Stimulated activated naive CD8-positive, alpha-beta T cell treated with anti-CD3 and anti-CD28 coated beads, Interleukin-15, Interleukin-2, amounts not matched to agents 100 U/mL and 50 U/mL, for 24 hours (primary cell): Measurements from ENCODE around the gene ABTB2.

ENCODE experiments used
- ATAC-seq: fragments of 150-1000 bp; cut with Tn5 transposase; one replicate; pipeline ENCODE4 v1.10.0; 2021
- DNase-seq: peaks from one replicate; pipeline ENCODE4 v3.0.0; 2021

ABTB2 gene

GRCh38 chr11:34360046-34360445 lies 2.2 kb upstream of the ABTB2 start:
- DNase-seq (no peak), ATAC-seq (no peak)

DNA sequence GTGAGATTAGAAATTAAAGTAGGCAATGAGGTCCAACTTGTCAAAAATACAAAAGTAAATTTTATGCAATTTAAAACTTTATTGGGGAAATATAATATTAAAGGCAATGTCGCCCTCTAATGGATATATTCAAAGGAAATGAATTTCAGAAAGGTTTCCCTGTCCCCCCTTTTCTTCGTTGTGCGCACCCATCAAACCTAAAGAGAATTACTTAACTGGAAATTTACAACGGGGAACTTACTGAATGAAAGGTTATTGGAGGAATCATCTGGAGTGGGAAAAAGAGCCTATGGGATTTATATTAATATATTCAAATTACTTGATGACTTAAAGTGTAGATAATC lies 1.7 kb upstream of the ABTB2 start:
- DNase-seq (no peak), ATAC-seq (no peak)

DNA sequence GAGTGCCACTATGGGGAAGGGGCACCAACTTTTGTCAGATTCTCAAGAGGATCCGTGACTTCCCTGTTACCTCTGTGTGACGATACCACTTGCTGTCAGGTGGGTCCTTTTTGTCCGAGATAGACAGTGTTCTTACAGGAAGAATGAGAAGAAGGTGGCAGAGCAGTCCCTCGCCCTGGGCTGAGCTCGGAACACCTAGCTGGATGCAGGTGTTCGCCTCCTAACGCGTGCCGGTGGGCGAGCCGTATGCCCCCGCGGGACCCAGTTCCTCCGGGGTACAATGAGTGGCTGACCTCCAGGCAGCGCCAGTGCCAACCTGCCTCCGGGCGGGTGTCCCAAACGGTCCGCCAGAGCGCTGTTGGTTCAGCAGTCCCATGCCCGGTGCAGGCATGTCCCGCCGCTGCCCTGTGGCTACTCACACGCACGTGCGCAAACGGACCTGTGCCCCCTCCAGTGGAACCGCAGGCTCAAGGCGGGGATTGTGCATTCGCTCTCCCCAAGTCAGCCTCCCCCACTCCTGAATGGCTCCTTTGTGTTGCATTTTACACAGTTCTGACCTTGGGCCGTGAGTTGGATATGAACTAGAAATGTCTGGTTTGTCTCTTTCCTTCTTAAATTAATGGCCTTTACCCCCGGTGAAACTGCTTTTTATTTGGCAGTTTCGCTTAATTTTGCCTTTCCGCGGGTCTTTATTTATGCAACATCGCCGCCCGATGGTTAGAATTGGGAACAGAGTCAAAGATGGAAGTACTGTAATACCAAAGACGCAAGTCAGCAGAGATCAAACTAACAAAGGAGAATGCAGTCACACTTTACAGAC lies 1.1 kb upstream of the ABTB2 start:
- DNase-seq (peak; percentile 74), ATAC-seq (no peak)

DNA sequence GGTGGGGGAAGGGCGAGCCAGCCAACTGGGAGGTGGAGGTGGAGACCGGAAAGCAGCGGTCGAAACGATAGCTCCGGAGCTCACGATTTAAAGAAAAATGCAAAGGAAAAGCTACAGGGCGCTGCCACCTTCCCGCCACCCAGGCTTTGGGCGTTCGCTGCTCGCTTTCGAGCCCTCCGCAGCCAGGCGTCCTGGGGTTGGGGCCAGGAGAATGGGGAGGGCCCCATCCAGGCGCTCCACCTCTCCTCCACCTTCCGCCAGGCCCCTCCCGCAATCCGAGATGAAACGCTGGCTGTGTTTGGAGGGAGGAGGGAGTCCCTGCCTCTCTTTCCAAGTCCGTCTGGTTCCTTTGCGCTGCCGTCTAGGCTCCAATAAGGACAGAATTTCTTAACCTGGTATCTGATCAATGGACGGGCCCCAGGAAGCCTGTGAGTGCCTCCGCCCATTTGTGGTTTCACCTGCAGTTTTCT lies 483 bp upstream of the ABTB2 start:
- ATAC-seq (peak; percentile 20), DNase-seq (no peak)

DNA sequence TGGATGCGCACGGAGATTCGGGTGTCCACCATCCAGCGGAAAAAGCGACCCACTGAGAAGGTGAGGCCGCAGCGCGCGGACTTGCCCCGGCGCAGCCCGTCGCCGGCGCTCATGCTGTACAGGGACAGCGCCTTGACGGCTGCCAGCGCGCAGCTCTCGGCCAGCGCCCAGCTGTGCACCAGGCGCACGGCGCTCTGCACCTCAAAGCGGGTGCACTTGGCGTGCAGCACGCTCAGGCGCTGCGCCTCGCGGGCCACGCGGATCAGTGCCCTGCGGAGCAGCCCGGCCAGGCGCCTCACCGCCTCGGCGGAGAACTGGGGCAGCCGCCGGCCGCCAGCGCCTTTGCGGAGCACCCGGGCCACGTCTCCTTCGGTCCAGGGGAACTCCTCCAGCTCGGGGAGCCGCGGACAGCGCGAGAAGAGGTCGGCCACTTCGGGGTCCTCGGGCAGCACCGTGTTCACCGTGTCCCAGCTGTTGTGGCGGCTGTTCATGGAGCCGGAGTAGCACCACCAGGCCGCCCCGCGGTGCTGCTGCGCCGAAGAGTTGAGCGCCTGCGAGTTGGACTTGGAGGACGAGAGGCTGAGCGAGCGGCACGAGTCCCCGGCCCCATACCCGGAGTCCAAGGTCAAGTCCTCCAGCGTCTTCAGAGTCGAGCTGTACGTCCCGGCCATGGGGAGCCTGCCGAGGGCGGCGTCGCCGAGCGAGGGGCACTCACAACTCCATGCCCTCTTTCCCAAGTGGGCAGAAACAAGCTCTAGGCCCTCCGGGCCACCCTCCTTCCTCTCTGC lies 703 bp downstream of the ABTB2 start:
- DNase-seq = peak; percentile 55
- peak; percentile 11 for ATAC-seq

DNA sequence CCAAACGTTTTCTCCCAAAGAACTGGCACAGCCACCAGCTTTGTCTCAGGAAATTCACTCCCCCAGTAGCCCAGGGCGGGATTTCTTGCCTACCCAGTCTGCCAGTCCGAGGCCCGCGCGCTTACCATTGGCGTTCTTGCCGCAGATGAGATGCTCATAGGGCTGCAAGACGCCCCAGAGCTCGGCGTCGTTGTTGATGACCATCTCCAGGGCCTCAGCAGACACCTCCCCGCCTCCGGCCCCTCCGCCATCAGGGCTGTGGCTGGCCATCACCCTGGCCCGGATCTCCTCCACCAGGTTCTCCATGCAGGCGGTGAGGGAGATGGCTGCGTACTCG lies 1.3 kb downstream of the ABTB2 start:
- DNase-seq = no peak

DNA sequence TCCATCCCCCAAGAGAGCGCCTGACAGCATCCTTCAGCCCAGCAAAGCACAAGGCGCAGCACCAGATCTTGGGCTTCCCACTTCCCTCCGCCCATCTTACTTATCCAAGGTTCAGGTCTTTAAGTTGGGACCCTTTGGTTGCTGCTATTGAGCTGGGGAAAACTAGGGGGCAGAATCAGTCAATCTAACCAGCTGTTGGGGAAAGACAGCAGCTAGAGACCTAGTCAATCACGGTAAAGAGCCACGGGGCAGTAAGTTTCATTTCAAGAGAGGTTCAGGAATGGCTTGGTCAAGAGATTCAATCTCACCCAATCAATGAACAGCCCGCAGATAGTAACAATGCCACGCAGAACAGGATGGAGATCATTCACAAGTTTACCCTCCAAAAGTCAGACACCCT lies 1.7 kb downstream of the ABTB2 start:
- DNase-seq (no peak), ATAC-seq (no peak)

More for the DNA sequence above, 1.3 kb downstream of the ABTB2 start:
- no peak for ATAC-seq

- ATAC-seq (no peak), DNase-seq (no peak)
These were observed 2.1 kb downstream of the ABTB2 start for GRCh38 chr11:34355726-34356125.

GRCh38 chr11:34354782-34355181 lies 3.0 kb downstream of the ABTB2 start:
- ATAC-seq (no peak), DNase-seq (no peak)

- ATAC-seq (no peak), DNase-seq (no peak)
These were observed 3.9 kb downstream of the ABTB2 start for GRCh38 chr11:34353881-34354280.

GRCh38 chr11:34351687-34352469 lies 5.9 kb downstream of the ABTB2 start:
- no peak for DNase-seq

DNA sequence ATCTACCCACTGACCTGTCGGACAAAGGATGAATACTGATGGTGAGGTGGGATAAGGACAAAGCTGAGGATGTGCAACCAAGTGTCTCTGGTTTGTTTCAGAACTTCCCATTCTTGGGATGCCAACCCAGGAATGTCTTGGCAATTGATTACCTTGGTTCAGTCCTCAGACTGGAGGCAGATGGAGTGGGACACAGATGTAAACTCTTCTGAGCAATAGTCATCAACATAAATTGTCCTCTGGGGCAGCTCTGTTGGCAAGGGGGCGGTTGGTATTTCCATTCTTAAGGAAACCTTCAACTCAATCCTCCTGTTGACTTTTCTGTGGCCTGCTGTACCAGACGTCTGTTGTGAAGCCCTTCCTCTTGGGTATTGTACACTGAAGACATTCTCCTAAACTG lies 6.8 kb downstream of the ABTB2 start:
- no peak for DNase-seq
- ATAC-seq = no peak

More at GRCh38 chr11:34351687-34352469, 5.9 kb downstream of the ABTB2 start:
- no peak for ATAC-seq

- DNase-seq (no peak), ATAC-seq (no peak)
These were observed 7.9 kb downstream of the ABTB2 start for GRCh38 chr11:34349882-34350281.

GRCh38 chr11:34348919-34349318 lies 8.9 kb downstream of the ABTB2 start:
- ATAC-seq = no peak
- no peak for DNase-seq

DNA sequence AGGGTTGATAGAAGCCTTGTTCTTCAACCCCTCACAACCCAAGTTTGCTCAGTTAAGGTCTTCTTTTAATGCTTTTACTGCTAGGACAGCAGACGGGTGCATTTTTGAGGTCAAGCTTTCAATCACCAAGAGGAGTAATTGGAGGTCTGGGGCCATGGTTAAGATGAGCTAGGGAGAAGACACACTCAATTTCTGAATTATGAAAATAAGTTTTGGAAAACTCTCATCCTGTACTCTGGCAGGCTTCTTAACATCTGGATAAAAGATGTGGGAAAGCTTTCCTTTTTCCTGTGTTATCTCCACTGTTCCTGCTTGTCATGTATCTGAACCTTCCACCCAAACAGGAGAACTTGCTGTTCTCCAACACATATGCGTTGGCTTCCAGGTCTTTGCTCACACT lies 9.7 kb downstream of the ABTB2 start:
- DNase-seq (no peak), ATAC-seq (no peak)

- DNase-seq = no peak
- ATAC-seq = no peak
These were observed 11.3 kb downstream of the ABTB2 start for GRCh38 chr11:34346551-34346950.

DNA sequence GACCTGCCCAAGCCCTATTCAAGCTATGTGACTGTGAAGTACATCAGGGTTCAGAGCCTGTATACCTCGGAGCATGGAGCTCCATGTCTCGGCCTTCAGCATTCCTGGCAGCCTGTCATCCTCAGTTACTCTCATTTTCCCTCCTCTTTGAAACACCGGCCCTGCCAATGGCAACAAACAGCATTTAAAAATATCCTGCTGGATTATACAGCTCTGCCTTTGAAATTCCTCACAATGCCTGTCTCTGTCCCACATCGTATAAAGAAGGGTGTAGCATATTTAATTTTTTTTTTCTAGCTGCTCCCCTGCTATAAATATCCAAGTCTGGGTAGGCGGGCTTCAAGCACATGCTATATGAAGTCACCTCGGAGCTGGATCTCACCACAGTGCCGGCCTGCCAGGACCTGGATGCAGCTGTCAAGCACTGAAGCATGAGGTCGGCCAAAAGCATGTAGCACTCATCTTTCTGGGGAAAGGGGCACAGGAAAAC lies 11.8 kb downstream of the ABTB2 start:
- no peak for DNase-seq
- ATAC-seq = no peak

DNA sequence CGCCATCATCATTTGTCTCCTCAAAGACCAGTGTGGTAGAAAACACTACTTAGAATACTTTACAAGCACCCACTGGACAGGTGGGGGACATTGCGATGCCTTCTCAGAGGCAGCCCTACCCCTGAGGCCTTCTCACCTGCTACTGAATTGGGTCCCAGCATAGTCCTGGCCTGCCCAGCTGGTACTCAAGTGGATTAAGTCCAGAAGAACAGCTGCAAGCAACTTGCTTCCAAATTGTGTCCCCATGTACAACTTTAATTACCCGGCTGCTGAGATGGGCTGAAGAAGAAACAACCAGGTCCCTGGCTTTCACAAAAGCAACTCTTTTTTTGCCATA lies 12.3 kb downstream of the ABTB2 start:
- ATAC-seq (no peak), DNase-seq (no peak)

DNA sequence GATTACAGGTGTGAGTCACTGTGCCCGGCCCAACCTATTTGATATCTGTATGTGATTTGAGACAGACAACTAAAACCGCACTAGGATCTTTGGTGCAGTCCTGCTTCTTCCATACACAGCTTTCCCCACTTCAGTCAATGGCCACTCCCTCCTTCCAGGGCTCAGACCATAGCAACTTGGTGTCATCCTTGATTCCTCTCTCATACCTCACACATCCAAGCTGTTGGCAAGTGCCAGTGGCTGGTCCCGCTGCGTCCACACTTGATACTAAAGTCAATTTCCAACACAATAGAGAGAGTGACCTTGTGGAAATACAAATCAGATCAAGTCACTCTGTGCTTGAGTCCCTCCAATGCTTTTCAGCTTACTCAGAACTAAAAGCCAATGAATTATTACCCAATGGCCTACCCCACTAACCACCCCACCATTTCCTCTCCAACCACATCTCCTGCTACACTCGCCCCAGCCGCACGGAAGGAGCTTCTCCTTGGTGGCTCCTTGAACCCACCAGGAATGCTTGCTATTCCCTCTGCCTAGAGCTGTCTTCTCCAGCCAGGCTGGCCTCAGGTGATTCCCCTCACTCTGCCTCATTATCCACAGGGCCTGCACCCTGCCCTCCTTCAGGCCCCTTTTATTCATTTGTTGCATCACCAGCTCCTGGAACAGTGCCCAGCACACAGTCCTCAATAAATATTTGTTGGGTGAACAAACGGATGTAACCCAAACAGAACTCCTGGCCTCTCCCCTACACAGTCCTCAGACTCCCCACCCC lies 12.9 kb downstream of the ABTB2 start:
- ATAC-seq = no peak
- no peak for DNase-seq

GRCh38 chr11:34344410-34344767 lies 13.4 kb downstream of the ABTB2 start:
- ATAC-seq (no peak), DNase-seq (no peak)

- DNase-seq (no peak), ATAC-seq (no peak)
These were observed 14.1 kb downstream of the ABTB2 start for GRCh38 chr11:34343686-34344085.

- ATAC-seq (no peak), DNase-seq (no peak)
These were observed 14.7 kb downstream of the ABTB2 start for GRCh38 chr11:34343153-34343552.
